ENCODE measurements around the gene IGIP.
"Not testable (repeated sequence)": the region's sequence is repeated elsewhere in the genome, so short reads cannot be mapped to it uniquely, and the experiment has no call there.

IGIP gene

DNA sequence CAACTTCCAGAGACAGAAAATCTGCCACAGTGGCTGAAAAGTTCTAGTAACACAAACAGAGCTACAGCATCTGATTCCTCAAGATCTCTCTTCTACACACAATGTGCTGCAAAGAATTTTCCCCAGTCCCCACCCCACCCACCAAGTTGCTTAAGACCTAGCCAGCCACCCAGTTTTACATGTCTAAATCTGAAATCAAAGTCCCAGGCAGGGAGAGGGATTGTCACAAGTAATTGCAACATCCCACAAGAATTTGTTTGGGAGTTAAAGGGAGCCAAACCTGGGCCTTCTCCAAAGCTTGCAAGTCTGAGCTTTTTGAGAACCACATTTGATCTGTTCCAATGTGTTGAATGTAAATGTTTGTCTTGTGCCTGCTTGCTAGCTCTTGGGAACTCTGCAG lies 15.5 kb downstream of the IGIP start:
- no peak for DNase-seq (ENCODE audit: low read depth)

DNA sequence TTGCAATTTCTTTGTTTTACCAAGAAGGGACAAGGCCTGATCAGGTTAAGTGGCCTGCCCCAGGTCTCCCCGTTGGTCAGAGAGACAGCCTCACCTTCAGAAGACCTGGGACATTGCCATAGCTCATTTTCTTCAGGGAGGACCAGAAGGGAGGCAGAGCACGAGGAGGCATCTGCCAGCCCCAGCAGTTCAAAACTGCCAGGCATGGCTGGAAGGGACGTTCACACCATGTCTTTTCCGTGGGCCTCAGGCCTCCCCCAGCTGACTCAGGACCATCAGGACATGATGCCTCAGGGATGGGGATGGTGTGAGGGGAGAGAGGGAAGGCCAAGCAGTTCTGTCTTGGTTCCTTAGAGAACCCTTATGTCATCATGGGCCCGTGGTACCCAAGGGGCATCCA lies 16.5 kb downstream of the IGIP start:
- no peak for DNase-seq (ENCODE audit: low read depth)

DNA sequence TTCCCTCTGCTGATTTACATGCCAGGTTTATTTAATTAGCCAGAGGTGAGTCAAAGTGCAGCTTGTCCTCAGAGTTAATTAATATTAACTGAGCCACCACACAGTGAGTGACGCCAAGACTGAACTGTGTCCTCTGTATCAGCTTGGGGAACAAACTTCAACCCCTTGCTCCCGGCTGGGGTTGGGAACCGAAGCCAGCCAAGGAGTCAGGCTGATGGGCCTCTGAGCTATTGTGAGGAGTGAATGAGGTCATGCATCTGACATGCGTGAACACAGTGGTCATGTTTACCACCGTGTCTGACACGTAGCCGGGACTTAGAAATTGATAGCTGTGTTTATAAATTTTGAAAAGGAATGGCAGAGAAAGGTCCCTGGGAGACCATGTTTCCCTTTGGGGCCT lies 17.1 kb downstream of the IGIP start:
- DNase-seq (ENCODE audit: low read depth) = no peak

DNA sequence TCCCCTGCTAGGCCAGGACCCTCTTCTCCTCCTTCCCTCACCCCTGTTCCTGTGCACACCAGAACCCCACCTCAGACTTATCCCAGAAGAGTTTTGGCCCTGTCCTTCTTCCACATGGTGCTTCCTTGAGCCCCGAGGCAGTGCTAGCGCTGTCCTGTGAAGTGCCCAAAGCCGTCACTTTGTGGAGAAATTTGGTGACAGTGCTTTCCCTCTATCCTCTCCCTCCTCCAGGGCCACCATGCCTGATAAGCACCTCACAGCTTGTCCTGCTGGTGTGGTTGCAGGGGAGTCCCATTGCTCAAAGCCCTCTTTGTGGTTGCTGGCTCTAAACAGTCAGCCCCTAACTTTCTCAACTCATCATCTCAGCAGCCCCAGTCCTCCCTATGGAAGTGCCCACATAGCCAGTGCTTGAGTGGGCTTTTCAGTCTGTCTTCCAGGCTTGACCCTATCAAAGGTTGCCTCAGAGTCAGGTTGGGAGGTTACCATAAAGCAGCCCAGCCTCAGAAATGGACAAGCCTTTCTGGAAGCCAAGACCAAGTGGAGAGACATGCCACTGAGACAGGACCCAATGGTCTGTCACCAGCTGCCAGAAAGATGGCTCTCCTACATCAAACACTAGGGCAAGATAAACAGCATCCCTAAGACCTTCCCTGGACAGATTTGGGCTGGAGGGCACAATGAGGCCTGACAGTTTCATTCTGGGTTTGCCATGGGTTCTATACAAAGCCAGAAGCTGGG lies 18.0 kb downstream of the IGIP start:
- DNase-seq (ENCODE audit: low read depth) = no peak

DNA sequence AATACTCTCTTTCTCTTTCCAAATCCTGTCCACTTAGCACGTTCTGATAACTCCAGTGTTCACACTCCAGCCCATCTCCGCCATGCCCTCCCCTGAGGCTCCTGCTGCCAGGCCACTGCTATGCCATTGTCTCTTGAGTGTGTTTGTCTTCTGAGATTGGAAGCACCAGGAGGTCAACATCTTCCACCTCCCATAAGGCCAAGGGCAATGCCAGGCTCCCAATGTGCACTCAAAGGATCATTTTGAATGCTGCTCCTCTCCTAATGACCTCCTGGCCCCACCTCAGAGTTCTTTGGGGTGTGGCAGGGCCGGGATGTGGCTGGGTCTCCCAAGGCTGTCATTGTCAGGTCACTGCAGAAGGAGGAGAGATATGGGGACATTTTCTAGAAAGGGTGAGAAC lies 19.5 kb downstream of the IGIP start:
- DNase-seq (ENCODE audit: low read depth) = no peak

DNA sequence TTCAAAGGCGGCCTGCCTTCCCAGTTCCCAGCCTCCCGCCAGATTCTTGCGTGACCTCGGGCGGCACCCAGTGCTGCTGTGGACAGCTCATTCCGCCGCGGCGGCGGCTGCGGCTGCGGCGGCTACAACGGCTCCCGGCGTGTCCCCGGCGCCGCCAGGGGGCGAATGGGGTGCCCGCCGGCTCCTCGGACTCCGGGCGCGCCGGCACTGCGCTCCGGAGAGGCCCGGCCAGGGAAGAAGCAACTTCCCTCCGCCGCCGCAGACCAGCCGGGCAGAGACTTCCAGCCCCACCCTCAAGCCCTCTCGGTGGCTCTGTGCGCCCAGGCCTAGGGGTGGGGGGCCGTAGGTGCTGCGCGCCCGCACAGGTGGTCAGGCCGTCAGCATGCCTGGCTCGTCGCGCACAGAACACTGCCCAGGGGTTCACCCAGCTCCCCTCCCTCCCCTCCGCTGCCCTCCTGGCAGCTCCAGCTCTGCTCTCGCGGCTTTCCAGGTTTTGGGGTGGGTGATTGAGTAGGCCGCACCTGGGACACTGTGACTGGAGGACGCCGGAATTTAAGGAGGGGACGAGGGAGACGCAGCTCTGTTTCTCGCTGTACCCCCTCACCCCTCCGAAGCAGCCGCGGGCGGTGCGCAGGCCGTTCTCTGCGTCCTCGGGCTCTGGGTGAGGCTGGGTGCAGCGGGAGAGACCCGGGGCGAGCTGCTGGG lies 20.2 kb downstream of the IGIP start:
- peak; percentile 17 for DNase-seq (ENCODE audit: low read depth)

DNA sequence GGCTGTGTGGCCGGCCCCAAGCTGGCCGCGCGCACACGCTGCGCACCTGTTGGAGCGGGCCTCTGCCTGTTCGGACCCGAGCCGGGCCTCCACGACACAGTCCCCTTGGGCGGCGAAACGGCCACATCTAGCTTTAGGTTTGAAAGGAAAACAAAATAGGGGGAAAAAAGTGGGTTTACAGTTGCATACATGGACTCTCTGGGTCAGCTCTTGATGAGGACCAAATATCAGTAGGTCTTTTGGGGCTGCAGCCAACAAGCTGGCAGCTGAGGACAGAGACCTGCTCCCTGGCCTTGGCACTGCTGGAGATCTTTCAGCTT lies 20.7 kb downstream of the IGIP start:
- DNase-seq (ENCODE audit: low read depth) = no peak

DNA sequence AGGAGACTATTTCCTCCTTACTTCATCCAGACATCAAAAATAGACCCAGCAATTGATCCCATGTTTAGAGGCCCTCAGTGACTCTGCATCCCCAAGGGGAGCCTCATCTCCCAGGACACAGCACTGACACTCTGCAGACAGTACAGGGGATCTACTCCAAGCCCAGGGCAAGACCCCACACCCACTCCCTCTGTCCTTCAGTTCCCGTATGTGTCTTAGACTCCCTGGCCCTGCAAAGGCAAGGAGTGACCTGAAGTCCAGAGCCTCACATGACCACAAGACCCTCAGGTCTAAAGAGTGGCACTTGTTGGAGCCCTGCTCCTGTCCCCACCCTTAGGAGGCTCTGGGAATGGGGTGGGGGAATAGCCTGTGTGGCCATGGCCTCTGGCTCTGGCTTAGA lies 21.7 kb downstream of the IGIP start:
- no peak for DNase-seq (ENCODE audit: low read depth)

DNA sequence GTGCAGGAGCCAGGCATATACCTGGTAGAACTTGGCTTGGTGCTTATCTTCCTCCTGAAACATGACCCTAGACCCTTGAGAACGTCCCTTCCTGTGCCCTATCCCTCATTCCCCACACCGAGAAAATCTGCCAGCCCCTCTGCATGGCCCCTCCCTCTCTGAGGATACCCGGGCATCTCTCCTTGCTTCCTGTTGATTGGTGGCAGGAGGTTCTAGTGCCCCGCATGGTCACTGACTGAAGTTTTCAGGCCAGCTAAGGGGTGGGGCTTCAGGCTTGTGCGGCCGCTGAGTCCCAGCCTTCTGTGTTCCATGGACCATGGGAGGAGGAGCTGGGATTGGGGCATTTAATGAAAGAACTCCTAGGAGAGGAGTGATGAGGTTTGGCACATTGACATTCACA lies 22.8 kb downstream of the IGIP start:
- no peak for DNase-seq (ENCODE audit: low read depth)

DNA sequence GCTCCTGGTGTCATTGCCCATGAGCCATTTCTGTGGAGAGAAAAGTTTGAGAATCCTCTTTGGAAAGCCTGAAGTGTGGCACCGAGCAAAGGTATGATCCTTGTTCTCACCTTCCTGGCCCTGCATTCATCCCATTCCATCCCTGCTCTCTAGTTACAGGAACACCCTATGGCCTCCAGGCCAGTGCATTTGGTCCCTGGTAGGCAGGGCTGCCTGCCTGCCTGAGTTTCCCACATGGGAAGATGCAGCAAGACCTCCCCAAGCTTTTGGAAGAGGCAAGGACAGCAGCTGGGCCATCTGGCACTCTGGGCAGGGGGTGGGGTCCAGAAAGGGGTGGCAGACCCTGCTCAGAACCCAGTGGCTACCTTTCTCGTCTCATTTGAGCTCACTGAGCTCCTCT lies 24.5 kb downstream of the IGIP start:
- DNase-seq (ENCODE audit: low read depth) = no peak

DNA sequence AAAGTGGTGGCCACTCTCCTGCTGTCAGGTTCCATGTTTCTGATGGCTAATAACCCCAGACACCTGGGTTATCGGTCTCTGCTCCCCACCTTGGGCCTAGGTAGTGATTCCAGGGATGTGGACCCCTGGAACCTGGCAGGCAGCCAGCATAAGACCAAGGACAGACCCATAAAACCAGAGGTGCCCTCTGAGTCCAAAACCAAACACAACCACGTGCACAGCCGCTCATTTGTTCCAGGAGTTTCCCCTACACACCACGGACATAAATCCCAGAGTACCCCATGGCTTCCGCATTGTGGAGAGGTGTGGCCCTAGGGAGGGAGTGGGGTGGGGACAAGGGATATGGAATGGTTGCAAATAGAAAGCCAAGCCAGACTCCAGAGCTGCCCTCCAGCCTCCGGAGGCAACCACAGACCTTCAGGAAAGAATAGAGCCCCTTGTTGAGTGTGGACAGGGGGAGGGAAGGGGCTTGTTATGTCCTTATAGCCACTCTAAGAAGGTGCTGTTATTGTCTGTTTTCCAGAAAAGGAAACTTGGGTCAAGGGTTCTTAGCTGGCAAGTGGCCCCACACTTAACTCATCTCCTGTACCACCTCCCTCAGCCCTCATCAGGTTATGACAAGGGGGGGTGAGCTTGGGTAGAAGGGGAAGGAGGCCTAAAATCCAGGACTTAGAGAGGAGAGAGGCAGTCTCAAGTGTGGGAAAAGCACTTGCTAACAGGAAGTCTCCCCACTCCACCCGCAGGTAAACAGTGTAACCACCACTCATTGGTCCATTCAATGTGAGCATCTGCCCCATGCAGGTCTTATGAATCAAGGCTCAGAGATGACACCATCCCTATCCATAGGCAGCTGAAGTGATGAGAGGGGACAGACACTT lies 25.6 kb downstream of the IGIP start:
- DNase-seq (ENCODE audit: low read depth) = no peak

DNA sequence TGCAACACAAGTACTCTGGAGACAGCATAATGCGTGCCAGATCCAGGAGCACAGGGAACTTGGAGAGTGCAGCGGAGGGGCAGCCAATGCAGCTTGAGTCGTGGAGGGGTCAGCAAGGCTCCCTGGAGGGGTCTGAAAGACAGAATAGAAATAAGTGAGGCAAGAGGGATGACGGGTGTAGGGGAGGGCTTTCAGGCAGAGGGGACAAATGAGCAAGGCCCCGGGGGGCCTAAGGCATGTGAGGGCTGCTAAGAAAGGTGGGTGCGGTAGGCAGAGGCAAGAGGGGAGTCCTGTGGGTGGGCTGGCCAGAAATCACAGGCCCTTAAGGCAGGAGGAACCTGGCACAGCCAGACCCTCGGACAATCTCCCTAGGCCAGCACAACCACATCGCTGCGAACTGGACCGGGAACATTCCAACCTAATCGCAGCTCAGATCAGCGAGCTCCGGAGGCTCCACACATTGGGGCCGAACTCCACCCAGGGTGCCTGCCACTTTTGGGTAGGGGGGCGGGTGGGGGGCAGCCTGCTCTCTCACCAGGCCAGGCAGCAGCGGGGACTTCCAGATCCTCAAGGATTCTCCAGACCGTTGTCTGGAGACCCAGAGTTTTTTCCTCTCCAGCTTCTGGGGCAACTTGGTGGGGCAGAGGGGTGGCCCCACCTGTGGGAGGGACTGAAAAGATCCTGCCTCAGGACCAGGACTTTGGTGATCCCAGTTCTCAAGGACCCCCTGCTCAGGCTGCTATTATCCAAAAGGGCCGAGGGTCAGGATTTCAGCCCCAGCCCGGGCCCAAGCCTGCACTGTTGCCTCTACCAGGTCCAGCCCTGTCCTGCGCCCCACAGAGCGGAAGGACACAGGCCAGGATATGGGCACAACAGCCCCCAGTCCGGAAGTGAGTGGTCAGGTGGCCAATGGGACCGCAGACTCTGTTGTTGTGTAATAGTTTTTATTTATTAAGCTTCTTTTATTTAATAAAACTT lies 26.6 kb downstream of the IGIP start:
- DNase-seq (ENCODE audit: low read depth) = no peak

DNA sequence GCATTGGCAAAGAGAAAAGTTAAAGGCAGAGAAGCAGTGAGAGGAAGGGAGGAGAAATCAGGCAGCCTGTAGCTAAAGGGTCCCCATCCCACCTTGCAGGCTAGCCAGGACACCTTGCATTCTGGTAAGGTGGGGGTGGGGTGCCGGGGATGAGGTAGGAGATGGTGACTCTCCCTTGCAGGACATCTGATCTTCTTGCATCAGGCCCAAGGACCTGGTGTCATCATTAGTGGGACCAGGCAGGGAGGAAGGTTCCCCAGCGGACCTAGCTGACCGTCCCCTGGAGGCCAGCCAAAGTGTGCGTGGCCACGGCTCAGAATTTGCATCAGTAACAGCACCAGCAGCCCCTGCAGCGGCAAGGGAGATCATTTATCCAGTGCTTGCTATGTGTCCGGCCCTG lies 27.5 kb downstream of the IGIP start:
- no peak for DNase-seq (ENCODE audit: low read depth)

DNA sequence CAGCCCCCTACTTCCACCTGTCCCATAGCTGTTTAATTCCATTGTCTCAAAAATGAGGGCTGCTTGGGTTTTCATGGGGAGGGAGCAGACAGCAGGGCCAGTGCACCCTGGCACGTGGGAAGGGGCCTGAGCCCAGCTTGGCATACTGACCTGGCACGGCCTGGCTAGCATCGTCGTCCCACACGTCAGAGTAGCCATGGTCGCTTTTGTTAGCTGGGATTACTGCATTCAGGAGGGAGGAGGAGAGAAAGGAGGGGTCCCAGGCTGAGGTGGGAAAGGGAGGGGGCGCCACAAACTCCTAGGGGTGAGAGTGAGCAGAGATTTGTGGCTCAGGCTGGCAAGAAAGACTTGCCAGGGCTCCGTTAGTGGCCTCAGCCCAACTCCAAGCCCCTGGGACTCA lies 28.2 kb downstream of the IGIP start:
- DNase-seq (ENCODE audit: low read depth) = no peak

DNA sequence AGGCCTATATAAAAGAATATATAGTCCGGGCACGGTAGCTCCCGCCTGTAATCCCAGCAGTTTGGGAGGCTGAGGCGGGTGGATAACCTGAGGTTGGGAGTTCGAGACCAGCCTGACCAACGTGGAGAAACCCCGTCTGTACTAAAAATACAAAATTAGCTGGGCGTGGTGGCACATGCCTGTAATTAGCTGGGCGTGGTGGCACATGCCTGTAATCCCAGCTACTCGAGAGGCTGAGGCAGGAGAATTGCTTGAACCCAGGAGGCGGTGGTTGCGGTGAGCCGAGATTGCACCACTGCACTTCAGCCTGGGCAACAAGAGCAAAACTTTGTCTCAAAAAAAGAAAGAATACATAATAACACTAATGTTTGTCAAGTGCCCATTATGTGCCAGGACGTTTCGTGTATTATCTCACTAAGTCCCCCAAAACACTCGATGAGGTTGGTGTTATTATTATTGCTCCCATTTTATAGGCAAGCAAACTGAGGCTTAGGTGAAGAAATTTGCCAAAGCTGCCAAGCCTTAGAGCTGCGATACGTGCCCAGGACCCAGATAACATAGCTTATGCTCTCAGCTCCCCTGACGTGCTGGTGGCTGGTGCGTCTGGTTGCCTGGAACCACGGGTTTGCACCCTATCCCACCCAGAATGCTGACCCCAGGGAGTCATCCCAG lies 29.1 kb downstream of the IGIP start:
- not testable (repeated sequence) for DNase-seq (ENCODE audit: low read depth)

DNA sequence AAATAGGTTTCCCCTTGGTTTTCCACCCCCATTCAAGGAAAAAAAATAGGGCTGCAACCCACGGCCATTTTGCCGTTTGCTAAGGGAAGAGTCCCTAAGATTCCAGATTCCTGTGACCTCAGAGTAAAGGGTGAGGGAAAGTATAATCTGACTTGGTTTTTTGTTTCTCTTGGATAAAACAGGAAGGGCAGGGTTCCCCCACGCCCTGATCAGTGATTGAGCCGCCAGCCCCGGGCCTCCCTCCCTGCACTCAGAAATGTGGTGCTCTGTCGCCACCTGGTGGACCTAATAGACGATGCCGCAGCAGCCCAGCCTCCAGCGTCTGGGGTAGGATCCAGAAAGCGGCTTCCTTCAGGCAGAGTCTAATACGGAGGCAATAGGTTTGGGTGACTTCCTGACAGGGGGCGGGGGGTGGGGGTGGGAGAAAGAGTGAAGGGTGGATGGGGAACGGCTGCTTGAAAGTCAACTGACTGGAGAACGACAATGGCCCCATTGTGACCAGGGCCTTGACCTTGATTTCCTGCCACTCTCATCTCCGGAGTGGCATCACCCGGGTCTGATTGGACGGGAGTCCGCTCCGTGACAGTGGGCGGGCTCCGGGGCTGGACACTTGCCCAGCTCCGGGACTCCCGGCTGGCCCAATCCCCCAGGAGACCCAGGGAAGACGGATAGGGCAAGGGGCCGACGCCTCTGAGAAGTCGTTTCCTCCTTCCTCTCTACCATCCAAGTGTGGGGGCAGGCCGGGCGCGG lies 31.5 kb downstream of the IGIP start:
- DNase-seq (ENCODE audit: low read depth) = peak; percentile 72

DNA sequence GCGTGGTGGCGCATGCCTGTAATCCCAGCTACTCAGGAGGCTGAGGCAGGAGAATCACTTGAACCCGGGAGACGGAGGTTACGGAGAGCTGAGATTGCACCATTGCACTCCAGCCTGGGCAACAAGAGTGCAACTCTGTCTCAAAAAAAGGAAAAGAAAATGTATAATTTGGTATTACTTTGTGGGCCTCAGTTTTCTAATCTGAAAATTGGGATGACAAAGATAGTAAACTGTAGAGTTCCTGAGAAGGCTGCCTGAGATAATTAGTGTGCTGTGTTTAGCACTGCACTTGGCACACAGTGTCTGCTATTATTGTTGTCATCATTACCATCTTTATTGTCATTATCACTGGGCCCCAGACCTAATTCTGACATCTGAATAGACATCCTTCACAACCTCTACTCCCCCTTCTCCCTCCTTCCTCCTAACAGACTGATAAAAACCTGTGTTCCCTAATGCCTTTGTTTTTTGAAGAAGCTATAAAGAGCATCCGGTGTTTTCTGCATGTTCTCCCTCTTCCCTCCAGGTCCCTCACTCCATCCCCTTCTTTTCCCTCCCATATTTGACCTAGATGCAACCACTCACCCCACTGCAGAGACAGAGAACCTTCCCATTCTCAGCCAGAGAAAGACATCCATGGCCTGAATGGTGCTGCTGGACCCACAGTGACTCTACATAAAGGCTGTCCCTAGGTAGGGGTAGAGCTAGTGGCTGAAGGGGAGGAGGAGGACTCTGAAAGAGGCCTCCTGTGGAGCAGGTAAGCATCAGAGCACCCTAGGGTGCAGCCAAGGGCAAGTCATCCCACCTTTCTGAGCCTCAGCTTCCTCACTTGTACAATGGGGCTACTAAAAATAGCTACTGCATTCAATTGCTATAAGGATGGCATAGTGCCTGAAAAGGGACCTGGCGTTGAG lies 33.5 kb downstream of the IGIP start:
- DNase-seq (ENCODE audit: low read depth) = no peak

DNA sequence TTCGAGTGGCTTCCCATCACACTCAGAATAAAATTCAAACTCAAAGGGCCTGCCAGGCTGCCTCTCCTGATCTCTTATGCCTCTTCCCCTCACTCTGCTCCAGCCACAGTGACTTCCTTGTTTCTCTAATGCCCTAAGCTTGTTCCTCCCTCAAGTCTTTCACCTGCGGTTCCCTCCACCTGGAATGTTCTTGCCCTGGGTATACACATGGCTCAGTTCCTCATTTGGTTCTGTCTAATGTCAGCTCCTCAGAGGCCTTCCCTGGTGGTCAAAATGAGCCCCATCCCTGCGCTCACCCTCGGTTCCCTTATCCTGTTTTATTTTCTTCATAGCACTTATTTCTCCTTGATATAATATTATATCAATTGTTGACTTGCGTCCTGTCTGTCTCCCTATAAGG lies 36.5 kb downstream of the IGIP start:
- no peak for DNase-seq (ENCODE audit: low read depth)

DNA sequence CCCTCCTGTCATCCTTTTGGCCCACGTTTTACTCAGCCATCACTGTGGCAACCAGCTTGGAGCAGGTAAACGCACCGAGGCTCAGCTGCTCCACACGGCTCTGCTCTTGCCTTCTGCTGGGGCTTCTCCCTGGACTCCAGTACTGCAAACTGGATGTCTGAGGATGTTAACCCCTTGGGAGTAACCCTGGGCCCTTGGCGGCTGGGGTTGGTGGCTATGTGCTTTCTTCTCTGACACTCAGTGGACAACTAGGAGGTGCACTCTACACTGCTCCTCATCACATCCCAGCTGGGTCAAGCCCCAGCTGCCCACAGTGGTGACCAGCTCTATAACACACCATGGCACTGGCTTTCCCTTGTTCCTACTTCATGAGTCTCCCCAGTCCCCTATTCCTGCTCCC lies 37.0 kb downstream of the IGIP start:
- no peak for DNase-seq (ENCODE audit: low read depth)

All from stimulated activated CD8-positive, alpha-beta memory T cell treated with anti-CD3 and anti-CD28 coated beads, Interleukin-7, amount 100 ng/mL, for 24 hours (primary cell).